Right atrium auricular region (tissue), 2 donors: Measurements from ENCODE around the gene ADCY1. TPM values are rescaled to one million over a fixed set of nuclear protein-coding genes. Genes with fewer than 3 reads are reported as not detected.
A peak's percentile ranks its signal among the peaks of the same experiment; 100 is the strongest.

ENCODE experiments used
- DNase-seq: peaks from one replicate; pipeline ENCODE4 v3.0.0-alpha.2; 2019; ENCODE audit warnings: low spot score
- H3K27ac ChIP-seq, 2 donors: fragments of 200-600 bp; sonication (generic); 1 replicate in 1 of 2; 2 replicates in 1 of 2; pipeline ENCODE4 v1.5.1; 2016 to 2019
- H3K27me3 ChIP-seq, 2 donors: fragments of 200-600 bp; sonication (generic); one replicate each; pipeline versions ENCODE4 v1.5.1 to v1.6.0; 2017 to 2019
- H3K36me3 ChIP-seq: fragments of 200-600 bp; sonication (generic); one replicate; pipeline ENCODE4 v1.5.1; 2016
- H3K4me1 ChIP-seq, 2 donors: fragments of 200-600 bp; sonication (generic); one replicate each; pipeline versions ENCODE4 v1.5.1 to v1.6.0; 2017 to 2019
- H3K4me3 ChIP-seq, 2 donors: fragments of 200-600 bp; sonication (generic); 1 replicate in 1 of 2; 2 replicates in 1 of 2; pipeline ENCODE4 v1.5.1; 2017 to 2019; ENCODE audit warnings: mild to moderate bottlenecking in 1 of 2, moderate library complexity in 1 of 2
- H3K9me3 ChIP-seq, 2 donors: fragments of 200-600 bp; sonication (generic); one replicate each; pipeline ENCODE4 v1.5.1; 2019
- CTCF ChIP-seq, 2 donors: fragments of 200-600 bp; sonication (generic); IDR thresholded peaks; one replicate each; pipeline ENCODE4 v1.5.1; 2019; ENCODE audit warnings: antibody characterized with exemption in 2 of 2
- total RNA-seq, 2 donors: library from RNA; depleted of rRNA; stranded (reverse); fragments of >200 nt; gene quantifications; one replicate each; pipeline ENCODE4 v1.1.0, GENCODE V29; 2016

The ADCY1 gene
- total RNA-seq, 2 donors from 2014 or later: 2.4 to 3.2 TPM

- Histone ChIP-seq H3K36me3 (no peaks in the 10 kb centered on the region), H3K4me3 (no peak overlapping the region), H3K9me3 (no peaks in the 10 kb centered on the region), H3K27me3 (no peaks in the 10 kb centered on the region), H3K4me1 (no peaks in the 10 kb centered on the region), H3K27ac (no peak overlapping the region)
- no peak for TF ChIP-seq CTCF (IDR thresholded peaks at IDR 0.05)
- DNase-seq: no peak
Measured at GRCh38 chr7:45589061-45589460, 14.9 kb downstream of the ADCY1 start.

- H3K36me3 ChIP-seq: no peaks in the 10 kb centered on the region
- H3K9me3 ChIP-seq: no peaks in the 10 kb centered on the region
- H3K4me1 ChIP-seq: no peaks in the 10 kb centered on the region
- H3K27me3 ChIP-seq: no peaks in the 10 kb centered on the region
- DNase-seq: peak; percentile 44
- no peak overlapping the region for H3K27ac ChIP-seq
- no peak overlapping the region for H3K4me3 ChIP-seq
- TF ChIP-seq CTCF (IDR thresholded peaks at IDR 0.05): no peak
Measured at GRCh38 chr7:45589915-45590678, 15.9 kb downstream of the ADCY1 start.

GRCh38 chr7:45590679-45591057 is 16.5 kb downstream of the ADCY1 start:
- Histone ChIP-seq H3K36me3 (no peaks in the 10 kb centered on the region), H3K27ac (no peak overlapping the region), H3K27me3 (no peaks in the 10 kb centered on the region), H3K4me3 (no peak overlapping the region), H3K9me3 (no peaks in the 10 kb centered on the region), H3K4me1 (no peaks in the 10 kb centered on the region)
- no peak for TF ChIP-seq CTCF (IDR thresholded peaks at IDR 0.05)
- DNase-seq: peak; percentile 40

GRCh38 chr7:45591101-45591906 is 17.1 kb downstream of the ADCY1 start:
- Histone ChIP-seq H3K36me3 (no peaks in the 10 kb centered on the region), H3K4me3 (no peak overlapping the region), H3K27me3 (no peaks in the 10 kb centered on the region), H3K9me3 (no peaks in the 10 kb centered on the region), H3K4me1 (no peaks in the 10 kb centered on the region), H3K27ac (no peak overlapping the region)
- no peak for TF ChIP-seq CTCF (IDR thresholded peaks at IDR 0.05)
- peak; percentile 47 for DNase-seq

- TF ChIP-seq CTCF (IDR thresholded peaks at IDR 0.05): no peak
- Histone ChIP-seq H3K4me1 (no peaks in the 10 kb centered on the region), H3K36me3 (no peaks in the 10 kb centered on the region), H3K4me3 (no peak overlapping the region), H3K9me3 (no peaks in the 10 kb centered on the region), H3K27me3 (no peaks in the 10 kb centered on the region), H3K27ac (no peak overlapping the region)
- peak; percentile 42 for DNase-seq
Measured at GRCh38 chr7:45592230-45592991, 18.2 kb downstream of the ADCY1 start.
